Measurements from ENCODE around the gene PIK3CB.

PIK3CB gene

DNA sequence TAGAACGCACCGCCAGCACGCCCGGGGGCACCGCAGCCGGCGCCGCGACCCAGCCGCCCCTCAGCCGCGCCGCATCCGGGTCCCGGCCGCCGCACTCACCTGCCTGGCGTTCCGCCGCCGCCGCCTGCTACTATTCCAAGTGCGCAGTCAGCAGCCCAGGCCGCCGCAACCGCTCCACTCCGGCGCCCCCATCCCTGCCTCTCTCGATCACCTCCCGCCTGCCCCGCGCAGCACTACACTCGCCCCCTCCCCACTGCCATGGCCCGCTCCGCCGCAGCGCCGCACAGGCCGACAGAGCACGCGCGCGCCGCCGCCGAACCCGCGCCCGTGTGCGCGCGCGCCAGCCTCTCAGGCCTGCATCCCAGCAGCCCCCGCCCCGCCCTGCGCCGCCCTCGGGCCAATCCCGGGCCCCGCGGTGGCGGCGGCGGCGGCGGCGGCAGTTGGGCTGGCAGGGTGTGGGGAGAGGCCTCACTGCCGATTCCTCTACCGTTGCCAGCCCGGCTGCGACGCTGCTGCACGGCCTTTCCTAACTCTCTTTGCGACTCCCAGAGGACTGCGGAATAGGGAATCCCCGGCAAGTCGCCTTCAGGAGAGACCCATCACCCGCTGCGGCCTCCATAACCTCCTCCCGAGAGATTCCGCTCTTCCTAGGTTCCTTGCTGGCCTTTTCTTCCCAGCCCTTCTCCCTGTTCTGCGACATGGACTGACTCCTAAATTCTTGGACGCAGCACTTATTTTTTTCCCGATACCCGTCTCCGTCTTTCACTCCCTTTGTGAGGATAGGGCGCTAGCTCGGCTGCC lies at the start of gene PIK3CB (continued):
- TF ChIP-seq BCL11B (tag by site-specific recombination; IDR thresholded peaks at IDR 0.05; ENCODE audit: low read depth) = no peak
- no peak for TF ChIP-seq ZNF785 (tag by site-specific recombination; IDR thresholded peaks at IDR 0.05)
- peak; percentile 41; the same call in 1 of the 2 replicates for TF ChIP-seq ZBTB48 (tag by site-specific recombination; IDR thresholded peaks at IDR 0.05)
- TF ChIP-seq GLIS1 (tag by site-specific recombination; IDR thresholded peaks at IDR 0.05) = no peak
- no peak for TF ChIP-seq MEIS1 (CRISPR knock-in tag; IDR thresholded peaks at IDR 0.05; ENCODE audit: borderline replicate concordance)
- peak; percentile 23; the same call in 1 of the 2 replicates for TF ChIP-seq WT1 (tag by site-specific recombination; IDR thresholded peaks at IDR 0.05)
- TF ChIP-seq ZNF514 (tag by site-specific recombination; IDR thresholded peaks at IDR 0.05) = no peak
- TF ChIP-seq ZNF548 (tag by site-specific recombination; IDR thresholded peaks at IDR 0.05) = no peak
- no peak for TF ChIP-seq ZNF768 (tag by site-specific recombination; IDR thresholded peaks at IDR 0.05)
- TF ChIP-seq PRDM4 (tag by site-specific recombination; IDR thresholded peaks at IDR 0.05) = no peak
- TF ChIP-seq ZNF660 (tag by site-specific recombination; IDR thresholded peaks at IDR 0.05) = no peak
- no peak for TF ChIP-seq KLF17 (tag by site-specific recombination; IDR thresholded peaks at IDR 0.05)
- no peak for TF ChIP-seq ZNF280D (tag by site-specific recombination; IDR thresholded peaks at IDR 0.05)
- peak; percentile 40; the same call in 1 of the 2 replicates for TF ChIP-seq IKZF3 (tag by site-specific recombination; IDR thresholded peaks at IDR 0.05)
- TF ChIP-seq, protein P1, sequence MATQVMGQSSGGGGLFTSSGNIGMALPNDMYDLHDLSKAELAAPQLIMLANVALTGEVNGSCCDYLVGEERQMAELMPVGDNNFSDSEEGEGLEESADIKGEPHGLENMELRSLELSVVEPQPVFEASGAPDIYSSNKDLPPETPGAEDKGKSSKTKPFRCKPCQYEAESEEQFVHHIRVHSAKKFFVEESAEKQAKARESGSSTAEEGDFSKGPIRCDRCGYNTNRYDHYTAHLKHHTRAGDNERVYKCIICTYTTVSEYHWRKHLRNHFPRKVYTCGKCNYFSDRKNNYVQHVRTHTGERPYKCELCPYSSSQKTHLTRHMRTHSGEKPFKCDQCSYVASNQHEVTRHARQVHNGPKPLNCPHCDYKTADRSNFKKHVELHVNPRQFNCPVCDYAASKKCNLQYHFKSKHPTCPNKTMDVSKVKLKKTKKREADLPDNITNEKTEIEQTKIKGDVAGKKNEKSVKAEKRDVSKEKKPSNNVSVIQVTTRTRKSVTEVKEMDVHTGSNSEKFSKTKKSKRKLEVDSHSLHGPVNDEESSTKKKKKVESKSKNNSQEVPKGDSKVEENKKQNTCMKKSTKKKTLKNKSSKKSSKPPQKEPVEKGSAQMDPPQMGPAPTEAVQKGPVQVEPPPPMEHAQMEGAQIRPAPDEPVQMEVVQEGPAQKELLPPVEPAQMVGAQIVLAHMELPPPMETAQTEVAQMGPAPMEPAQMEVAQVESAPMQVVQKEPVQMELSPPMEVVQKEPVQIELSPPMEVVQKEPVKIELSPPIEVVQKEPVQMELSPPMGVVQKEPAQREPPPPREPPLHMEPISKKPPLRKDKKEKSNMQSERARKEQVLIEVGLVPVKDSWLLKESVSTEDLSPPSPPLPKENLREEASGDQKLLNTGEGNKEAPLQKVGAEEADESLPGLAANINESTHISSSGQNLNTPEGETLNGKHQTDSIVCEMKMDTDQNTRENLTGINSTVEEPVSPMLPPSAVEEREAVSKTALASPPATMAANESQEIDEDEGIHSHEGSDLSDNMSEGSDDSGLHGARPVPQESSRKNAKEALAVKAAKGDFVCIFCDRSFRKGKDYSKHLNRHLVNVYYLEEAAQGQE (tag by site-specific recombination; IDR thresholded peaks at IDR 0.05) = no peak
- TF ChIP-seq FEZF1 (tag by site-specific recombination; IDR thresholded peaks at IDR 0.05) = no peak
- no peak for TF ChIP-seq ZNF416 (tag by site-specific recombination; IDR thresholded peaks at IDR 0.05)
- no peak for TF ChIP-seq GLI2 (tag by site-specific recombination; IDR thresholded peaks at IDR 0.05; ENCODE audit: borderline replicate concordance, low read depth)
- TF ChIP-seq ZNF677 (tag by site-specific recombination; IDR thresholded peaks at IDR 0.05) = no peak
- no peak for TF ChIP-seq ZNF488 (tag by site-specific recombination; IDR thresholded peaks at IDR 0.05)
- TF ChIP-seq ZNF473 (tag by site-specific recombination; IDR thresholded peaks at IDR 0.05) = no peak
- TF ChIP-seq ZBTB8A (tag by site-specific recombination; IDR thresholded peaks at IDR 0.05) = peak; percentile 40
- no peak for TF ChIP-seq ZNF221 (tag by site-specific recombination; IDR thresholded peaks at IDR 0.05; ENCODE audit: borderline replicate concordance)
- TF ChIP-seq ZFP3 (tag by site-specific recombination; IDR thresholded peaks at IDR 0.05; ENCODE audit: low read depth) = no peak

Data from HEK293 (cell line).